Dermis microvascular lymphatic vessel endothelial cell (primary cell): ENCODE measurements around the gene ANKRD33. TPM values are rescaled to one million over a fixed set of nuclear protein-coding genes. Genes with fewer than 3 reads are reported as not detected.

Experiments used
- DNase-seq, 2 donors: peaks; one replicate each; pipeline versions ENCODE4 v3.0.0 to v3.0.0-alpha.2; 2010; ENCODE audit warnings: low read depth in 2 of 2
- total RNA-seq: library from RNA; depleted of rRNA; stranded (reverse); fragments of >200 nt; gene quantifications from 2 replicates; pipeline ENCODE4 v1.2.1, GENCODE V29; 2014

The ANKRD33 gene
- total RNA-seq, 1 donor from 2014 or later, result 0.26 TPM

DNA sequence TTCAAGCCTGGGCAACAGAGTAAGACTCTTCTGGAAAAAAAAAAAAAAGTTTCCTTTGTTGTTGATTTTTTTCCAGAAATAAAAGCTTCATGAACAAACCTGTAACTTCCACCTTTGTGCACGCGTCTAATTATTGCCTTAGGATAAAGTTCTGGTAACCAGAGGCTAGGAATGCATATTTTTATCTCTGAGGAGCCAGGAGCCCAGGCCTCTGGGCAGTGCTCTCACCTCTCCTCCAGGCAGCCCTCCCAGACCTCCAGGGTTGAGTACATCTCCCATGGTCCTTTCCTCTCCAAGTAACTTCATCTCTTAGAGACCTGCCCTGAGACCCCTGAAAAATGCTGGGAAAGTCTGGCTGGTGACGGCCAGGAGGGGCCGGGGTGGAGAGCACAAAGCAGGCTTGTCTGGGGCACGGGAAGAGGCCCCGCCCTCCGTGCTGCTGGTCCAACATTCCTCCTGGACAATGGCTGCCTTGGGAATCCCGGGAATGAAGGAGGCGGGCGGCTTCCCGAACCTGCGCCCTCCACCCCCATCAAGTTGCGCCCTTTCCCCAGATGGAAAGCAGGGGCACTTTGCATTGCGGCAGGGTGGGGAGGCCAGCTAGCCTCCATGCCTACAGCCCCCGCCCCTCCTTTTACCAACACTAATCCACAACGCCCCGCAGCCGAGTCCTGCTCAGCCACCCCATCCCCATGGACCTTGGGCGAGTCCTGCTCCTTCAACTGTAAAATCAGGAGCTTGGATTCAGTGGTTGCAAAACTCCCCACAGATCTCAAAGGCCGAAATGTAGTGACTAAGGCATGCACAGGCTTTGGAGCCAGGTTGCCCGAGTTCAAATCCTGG lies 32.1 kb upstream of the ANKRD33 start:
- DNase-seq, result peak in 1 of 2 donors; percentile 23

- no peak for DNase-seq
Observed at GRCh38 chr12:51860986-51861385, 26.9 kb upstream of the ANKRD33 start.

DNA sequence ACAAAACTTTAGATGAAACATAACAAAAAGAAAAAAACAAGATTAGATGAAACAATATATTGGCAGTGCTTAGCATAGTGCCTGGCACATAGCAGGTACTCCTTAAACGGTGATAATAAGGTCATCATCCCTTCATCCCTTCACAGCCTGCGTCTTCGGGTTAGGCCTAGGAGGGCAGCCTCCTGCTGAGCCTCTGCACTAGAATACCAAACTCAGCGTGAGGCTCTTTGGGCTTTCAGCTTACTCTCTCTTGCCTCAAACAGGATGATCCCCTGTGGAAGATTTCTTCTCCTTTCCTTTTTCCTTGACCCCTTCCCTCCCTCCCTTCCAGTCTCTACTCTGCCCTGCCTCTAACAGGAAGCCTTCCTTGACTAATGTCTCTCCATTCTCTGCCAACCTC lies 25.0 kb upstream of the ANKRD33 start:
- DNase-seq, result no peak

- no peak for DNase-seq
Observed at GRCh38 chr12:51863363-51863932, 24.5 kb upstream of the ANKRD33 start.

- no peak for DNase-seq
Observed at GRCh38 chr12:51863933-51864832, 23.7 kb upstream of the ANKRD33 start.

DNA sequence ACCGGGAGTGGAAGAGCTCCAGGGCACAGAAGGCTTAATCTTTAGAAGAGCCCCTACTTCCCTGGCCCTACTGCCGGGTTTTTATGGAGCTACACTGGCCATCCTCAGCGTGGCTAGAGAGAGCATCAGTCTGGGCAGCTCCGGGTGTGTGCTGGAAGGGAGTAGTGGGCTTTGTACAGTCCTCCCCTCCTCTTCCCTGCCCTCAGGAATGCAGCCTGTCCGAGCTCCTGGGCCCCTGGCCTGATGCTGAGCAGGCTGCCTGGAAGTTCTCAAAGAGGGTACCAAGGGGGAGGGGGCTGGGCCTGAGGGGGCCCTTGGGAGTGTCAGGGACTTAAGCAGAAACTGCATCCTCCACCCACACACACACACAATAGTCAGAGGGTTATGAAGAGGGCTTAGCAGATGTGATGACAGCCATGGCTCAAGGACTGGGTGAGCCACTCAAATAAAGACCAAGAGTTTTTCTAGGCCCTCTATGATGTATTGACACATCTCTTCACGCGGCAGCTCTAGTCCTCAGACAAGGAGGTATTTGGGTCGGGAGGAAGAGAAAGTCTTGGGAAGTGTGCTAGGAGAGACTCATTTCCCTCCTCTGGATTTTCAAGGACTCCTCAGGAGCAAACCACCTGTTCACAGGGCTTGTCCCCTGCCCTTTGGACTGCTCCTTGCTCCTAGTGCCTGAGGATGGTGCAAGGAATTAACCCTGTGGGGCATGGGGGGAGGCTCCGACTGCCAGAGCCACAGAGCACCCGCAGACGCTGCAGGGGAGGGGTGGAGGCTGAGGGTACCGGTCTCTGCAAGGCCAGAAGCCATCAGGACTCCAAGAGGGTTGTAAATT lies 22.9 kb upstream of the ANKRD33 start:
- DNase-seq, result no peak

DNA sequence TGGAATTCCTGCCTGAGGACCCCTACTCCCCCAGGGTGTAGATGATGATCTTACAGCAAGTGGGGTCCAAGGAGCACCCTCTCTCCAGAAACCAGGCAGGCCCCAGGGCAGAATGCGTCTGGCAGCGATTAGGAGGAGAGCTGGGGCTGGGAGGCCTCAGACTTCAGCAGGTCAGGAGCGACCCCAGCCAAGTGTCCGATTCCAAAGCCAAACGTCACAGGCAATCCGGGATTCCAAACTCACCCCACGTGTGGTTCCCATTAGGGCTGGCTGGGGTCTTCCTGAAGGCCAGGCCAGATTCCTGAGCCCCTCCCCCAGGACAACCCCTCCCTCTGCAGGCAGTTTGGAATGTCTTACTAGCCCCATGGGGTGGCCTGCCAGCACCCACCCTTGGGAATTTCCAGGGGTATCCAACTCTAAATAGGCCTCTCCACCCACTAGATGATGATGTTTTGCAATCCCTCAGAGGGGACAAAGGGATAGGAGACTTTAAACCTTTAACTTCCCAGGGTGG lies 22.1 kb upstream of the ANKRD33 start:
- no peak for DNase-seq

DNA sequence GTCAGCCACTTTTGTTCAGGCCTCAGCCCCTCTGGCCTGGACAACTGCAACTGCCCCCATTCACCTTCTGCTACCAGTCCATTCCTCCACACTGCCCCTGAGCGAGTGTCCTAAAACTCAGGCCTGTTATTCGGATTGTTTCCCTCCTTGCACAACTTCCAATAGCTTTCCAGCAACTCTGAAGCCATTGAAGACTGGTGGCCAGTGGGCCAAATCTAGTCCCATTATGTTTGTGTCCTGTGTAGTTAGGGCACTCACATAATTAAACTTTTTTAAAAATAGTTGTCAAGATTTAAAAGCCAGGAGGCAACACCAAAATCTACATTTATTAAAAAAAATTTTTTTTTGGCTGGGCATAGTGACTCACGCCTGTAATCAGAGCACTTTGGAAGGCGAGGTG lies 21.6 kb upstream of the ANKRD33 start:
- no peak for DNase-seq

- DNase-seq, result no peak
Observed at GRCh38 chr12:51866762-51867161, 21.1 kb upstream of the ANKRD33 start.

GRCh38 chr12:51867371-51867770 lies 20.5 kb upstream of the ANKRD33 start:
- DNase-seq, result no peak

- no peak for DNase-seq
Observed at GRCh38 chr12:51867796-51868428, 20.0 kb upstream of the ANKRD33 start.

DNA sequence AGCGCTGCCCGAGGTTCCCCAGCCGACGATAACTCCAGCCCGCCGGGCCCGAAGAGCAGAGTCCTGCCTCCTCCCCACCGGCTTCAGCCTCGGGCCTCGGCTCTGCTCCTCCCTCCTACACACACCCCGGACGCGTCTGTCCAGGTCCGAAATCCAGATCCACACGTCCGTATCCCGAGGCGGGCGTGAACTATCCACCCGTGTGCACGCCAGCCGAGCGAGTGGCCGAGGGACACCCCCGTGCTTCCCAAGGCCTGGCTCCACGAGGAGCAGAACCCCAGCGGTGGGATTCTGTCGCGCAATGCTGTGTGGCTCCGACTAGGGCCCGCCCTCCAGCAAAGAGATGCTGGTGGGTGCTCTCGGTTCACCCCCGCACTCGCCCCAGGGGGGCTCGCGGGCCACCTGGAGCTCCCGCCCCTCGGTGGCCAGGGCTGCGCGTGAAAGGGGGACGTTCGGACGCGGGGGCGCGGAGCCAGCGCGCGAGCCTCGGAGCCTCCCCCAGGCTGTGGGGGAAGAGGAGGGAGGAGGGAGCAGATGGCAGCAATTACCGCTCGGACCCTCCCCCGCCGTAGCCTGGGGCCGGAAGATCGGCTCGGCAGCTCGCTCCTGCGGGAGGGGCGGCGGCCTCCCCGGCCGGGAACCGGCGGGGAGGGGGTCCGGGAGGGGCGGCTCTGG lies 18.9 kb upstream of the ANKRD33 start:
- no peak for DNase-seq

GRCh38 chr12:51869496-51869865 lies 18.4 kb upstream of the ANKRD33 start:
- no peak for DNase-seq

DNA sequence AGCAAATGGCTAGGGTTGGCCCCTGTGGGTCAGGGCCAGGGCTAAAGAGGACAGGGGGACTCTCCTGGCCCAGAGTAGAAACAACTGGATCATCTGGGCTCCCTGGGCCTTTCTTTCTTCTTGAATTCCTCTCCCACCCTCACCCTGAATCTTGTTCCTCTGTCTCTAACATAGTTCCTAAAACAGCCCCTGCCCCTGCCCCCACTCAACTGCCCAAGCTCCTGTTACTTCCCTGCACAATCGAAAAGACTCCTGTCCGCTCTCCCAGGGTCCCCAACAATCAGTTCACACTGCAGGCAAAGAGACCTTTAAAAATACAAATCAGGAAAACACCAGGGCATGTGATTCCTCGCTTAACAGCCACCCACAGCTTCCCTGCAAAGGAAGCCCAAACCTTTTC lies 18.0 kb upstream of the ANKRD33 start:
- DNase-seq, result no peak

DNA sequence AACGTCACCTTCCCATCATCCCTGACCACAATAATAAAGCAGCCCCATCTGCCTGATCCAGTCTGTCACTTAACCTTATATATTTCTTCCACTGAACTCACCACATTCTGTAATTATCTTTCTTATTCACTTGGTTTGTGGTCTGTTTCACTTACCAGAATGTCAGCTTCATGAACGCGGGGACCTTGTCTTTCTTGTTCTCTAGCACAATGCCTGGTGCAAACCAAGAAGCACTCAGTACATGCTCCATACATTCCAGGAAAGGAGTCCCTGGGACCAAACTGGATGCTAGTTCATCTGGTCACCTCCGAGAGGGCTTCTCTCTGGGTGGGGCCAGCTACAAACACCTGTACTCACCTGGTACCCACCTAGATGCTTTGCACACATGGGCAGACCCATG lies 17.4 kb upstream of the ANKRD33 start:
- no peak for DNase-seq

DNA sequence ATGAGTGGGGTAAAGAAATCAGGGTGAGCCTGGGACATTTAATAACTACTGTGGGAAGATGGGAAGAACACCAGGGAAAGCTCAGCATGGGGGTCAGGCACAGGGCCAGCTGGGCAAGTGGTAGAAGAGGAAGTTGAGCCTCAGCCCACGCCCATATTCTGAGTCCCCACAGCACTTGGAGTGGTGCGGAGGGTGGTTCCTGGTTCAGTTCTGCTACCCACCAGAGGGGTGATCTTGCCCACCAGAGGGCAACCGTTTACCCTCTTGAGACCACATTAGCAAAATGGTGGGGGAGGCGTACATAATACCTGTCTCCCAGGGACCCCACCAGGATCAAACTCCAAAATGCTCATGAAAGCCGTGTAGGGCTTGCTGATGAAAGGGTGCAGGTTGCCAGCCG lies 16.8 kb upstream of the ANKRD33 start:
- no peak for DNase-seq

DNA sequence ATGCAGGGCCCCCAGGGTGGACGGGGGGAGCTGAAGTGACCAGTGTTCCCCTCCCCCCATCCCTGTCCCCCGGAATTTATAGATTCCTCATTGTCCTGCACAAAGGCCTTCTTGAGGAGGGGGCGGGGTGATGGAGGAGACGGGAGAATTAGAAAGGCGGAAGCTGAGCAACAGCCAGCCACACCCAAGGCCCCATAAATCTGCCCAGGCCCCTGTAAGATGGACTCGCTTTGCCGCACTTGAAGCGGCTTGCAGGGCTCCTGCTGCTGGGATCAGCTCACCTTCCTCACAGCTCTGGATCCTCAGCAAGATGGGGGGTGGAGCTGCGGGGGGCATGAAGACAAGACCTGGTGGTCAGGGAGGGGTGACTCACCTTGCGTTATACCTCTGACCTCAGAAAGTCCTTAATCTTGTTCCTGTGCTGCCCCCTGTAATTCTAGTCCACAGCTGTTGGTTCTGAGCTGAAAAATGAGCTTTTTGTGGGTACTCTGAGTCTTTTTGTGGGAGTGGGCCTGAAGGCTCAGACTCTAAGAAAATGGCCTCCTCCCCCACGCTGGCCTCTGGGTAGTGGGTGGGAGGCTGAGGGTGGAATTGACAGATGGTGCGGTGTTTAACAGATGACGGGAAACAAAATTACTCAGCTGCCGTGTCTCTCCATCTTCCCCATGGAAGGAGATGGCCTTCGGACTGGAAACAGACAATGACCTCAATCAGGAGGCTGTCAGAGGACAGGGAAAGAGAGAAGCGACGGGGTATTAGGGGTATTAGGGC lies 15.8 kb upstream of the ANKRD33 start:
- no peak for DNase-seq

- DNase-seq, result no peak
Observed at GRCh38 chr12:51872689-51872981, 15.3 kb upstream of the ANKRD33 start.

DNA sequence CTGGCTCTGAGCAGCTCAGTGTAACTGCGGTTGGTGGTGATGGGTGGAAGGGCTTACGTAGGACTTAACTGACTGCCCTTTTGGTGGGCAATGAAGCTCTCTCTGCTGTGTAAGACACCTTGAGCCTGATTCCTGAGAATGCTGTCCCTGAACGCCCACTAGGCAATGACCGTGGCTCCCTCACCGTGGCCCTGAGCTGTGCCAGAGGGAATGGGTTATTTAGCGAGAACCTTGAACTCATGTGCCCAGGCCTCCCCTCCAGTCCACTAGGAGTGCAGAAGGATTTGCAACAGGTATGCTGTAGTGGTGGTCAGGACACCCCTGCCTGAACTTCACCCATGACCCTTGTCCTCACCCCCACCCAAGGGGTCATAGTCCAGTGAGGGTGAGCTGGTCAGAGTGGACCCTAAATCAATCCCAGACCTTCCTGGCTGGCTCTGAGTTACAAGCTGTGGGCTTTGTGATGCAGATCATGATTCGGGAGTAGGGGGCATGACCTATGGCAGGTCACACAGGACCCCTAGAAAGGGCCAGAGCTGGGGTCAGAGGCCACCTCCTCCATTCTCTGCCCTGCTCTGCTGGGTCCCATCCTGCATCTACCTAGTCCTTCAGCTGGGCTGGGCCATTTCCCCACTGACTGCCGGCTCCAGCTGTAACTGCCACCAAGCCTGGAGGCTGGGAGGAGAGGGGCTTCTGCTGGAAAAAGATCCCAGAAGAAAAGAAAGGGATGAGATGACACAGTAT lies 14.5 kb upstream of the ANKRD33 start:
- DNase-seq, result no peak
